Suprapubic skin (tissue), 4 donors: ENCODE data around the gene KIRREL3.

Experiments
- POLR2A ChIP-seq, 2 donors: fragments of 450-650 bp; IDR thresholded peaks; one replicate each; pipeline ENCODE4 v1.6.1; 2017; ENCODE audit warnings: antibody characterized with exemption in 2 of 2, mild to moderate bottlenecking in 2 of 2, moderate library complexity in 2 of 2
- POLR2AphosphoS5 ChIP-seq, 3 donors: sonication (generic); formaldehyde crosslinking; IDR thresholded peaks; one replicate each; pipeline ENCODE4 v1.6.1; 2017; ENCODE audit warnings: antibody characterized with exemption in 3 of 3
- TF ChIP-seq, protein P1 (sequence below), 2 donors: fragments of 200-600 bp in 1 of 2; fragments of 450-650 bp in 1 of 2; sonication (generic) in 1 of 2; IDR thresholded peaks; one replicate each; pipeline ENCODE4 v1.5.1; 2016 to 2019; ENCODE audit warnings: antibody characterized with exemption in 2 of 2, mild to moderate bottlenecking in 1 of 2, moderate library complexity in 1 of 2

DNA sequence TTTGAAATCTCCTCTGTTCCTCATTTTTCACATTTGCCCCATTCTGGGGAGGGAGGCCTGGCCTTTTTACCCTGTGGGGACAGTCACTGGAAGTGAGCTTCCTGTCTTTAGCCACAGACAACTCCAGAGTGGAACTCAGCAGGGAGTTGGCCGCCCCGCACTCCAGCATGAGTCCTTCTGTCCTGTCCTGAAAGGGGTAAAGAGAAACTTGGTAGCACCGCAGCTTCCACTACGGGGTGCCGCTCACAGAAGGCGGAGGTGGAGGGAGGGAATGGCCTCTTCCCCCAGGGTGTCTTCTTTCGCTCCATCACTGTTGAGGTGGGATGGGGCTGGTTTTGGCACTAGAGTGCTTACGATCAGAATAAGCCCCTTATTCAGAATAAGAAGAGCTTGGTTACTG lies 512.9 kb downstream of the KIRREL3 start:
- TF ChIP-seq, protein P1, sequence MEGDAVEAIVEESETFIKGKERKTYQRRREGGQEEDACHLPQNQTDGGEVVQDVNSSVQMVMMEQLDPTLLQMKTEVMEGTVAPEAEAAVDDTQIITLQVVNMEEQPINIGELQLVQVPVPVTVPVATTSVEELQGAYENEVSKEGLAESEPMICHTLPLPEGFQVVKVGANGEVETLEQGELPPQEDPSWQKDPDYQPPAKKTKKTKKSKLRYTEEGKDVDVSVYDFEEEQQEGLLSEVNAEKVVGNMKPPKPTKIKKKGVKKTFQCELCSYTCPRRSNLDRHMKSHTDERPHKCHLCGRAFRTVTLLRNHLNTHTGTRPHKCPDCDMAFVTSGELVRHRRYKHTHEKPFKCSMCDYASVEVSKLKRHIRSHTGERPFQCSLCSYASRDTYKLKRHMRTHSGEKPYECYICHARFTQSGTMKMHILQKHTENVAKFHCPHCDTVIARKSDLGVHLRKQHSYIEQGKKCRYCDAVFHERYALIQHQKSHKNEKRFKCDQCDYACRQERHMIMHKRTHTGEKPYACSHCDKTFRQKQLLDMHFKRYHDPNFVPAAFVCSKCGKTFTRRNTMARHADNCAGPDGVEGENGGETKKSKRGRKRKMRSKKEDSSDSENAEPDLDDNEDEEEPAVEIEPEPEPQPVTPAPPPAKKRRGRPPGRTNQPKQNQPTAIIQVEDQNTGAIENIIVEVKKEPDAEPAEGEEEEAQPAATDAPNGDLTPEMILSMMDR (IDR thresholded peaks at IDR 0.05) = no peak
- TF ChIP-seq POLR2AphosphoS5 (IDR thresholded peaks at IDR 0.05) (no peak), POLR2A (IDR thresholded peaks at IDR 0.05) (no peak)
